HepG2 (cell line): Measurements from ENCODE around the gene FAH. TPM values are rescaled to one million over a fixed set of nuclear protein-coding genes. Genes with fewer than 3 reads are reported as not detected.

Experiments used
- ATAC-seq: fragments of 200-7000 bp; cut with Tn5 transposase; 3 replicates; pipeline ENCODE4 v1.9.1; 2020; ENCODE audit warnings: mild to moderate bottlenecking, moderate library complexity
- BruUV-seq: library from RNA; stranded (reverse); fragments of 400-500 nt; replicated peaks from 2 replicates; lab custom pipeline; 2021; lab: Mats Ljungman, UMichigan
- CTCF ChIA-PET: fragments of 300-600 bp; formaldehyde crosslinking; extraction: SDS; loops from one replicate; lab custom pipeline; 2021; ENCODE audit warnings: low total read pairs, inconsistent platforms, low intra/inter-chr PET ratio; lab: Yijun Ruan, JAX
- POLR2A ChIA-PET: fragments of 350-600 bp; sonication (Branson Sonifier 250); formaldehyde crosslinking; loops from one replicate; lab custom pipeline; 2020; ENCODE audit warnings: antibody characterized with exemption, inconsistent platforms; lab: Yijun Ruan, JAX
- DNase-seq: peaks from one replicate; pipeline ENCODE4 v3.0.0-alpha.2; 2015; ENCODE audit warnings: low spot score
- FAIRE-seq: peaks from 3 replicates; lab custom pipeline; 2011; peaks lifted over from hg19 to GRCh38; lab: Jason Lieb, UNC
- H2AFZ ChIP-seq: one replicate; pipeline ENCODE4 v1.6.1; 2011; ENCODE audit warnings: low read length, inconsistent platforms
- H3K27ac ChIP-seq: fragments of 300-600 bp; 3 replicates; pipeline ENCODE4 v1.8.0; 2011; ENCODE audit warnings: mixed run types, mild to moderate bottlenecking, mixed read lengths, low read length, inconsistent platforms; ENCODE audit not compliant: insufficient read depth; ENCODE audit errors: extremely low read length
- H3K27me3 ChIP-seq, 2 experiments: fragments of 200-600 bp in 1 of 2; 2 replicates in 1 of 2; 3 replicates in 1 of 2; pipeline versions ENCODE4 v1.6.0 to v1.8.0; 2011; ENCODE audit warnings: low read length in 2 of 2, mild to moderate bottlenecking in 2 of 2, moderate library complexity in 2 of 2, inconsistent platforms in 1 of 2; ENCODE audit not compliant: insufficient read depth in 2 of 2, control insufficient read depth in 1 of 2
- H3K36me3 ChIP-seq, 2 experiments: fragments of 200-600 bp in 1 of 2; replicated peaks in 1 of 2; 2 replicates in 1 of 2; 3 replicates in 1 of 2; pipeline versions ENCODE4 v1.5.1 to v1.8.0; 2011; ENCODE audit warnings: low read length in 2 of 2, inconsistent platforms in 1 of 2; ENCODE audit not compliant: insufficient read depth in 2 of 2, control insufficient read depth in 1 of 2
- H3K4me1 ChIP-seq: 2 replicates; pipeline ENCODE4 v1.5.1; 2012; ENCODE audit warnings: low read length, inconsistent platforms; ENCODE audit not compliant: insufficient read depth
- H3K4me2 ChIP-seq: 2 replicates; pipeline ENCODE4 v1.6.0; 2011; ENCODE audit warnings: low read depth, low read length, inconsistent platforms
- H3K4me3 ChIP-seq, 3 experiments: fragments of 200-600 bp in 1 of 3; sonication (generic), shearing (Covaris generic) in 1 of 3; replicated peaks in 1 of 3; 2 replicates each; pipeline ENCODE4 v1.5.1; 2011 to 2016; ENCODE audit warnings: low read length in 3 of 3, inconsistent platforms in 2 of 3, low read depth in 2 of 3, mild to moderate bottlenecking in 2 of 3, control low read depth in 1 of 3, mixed read lengths in 1 of 3; ENCODE audit not compliant: insufficient read depth in 1 of 3
- H3K79me2 ChIP-seq: one replicate; pipeline ENCODE4 v1.6.1; 2011; ENCODE audit warnings: low read length, inconsistent platforms; ENCODE audit not compliant: insufficient read depth
- H3K9ac ChIP-seq: 2 replicates; pipeline ENCODE4 v1.6.0; 2011; ENCODE audit warnings: mild to moderate bottlenecking, low read depth, low read length, inconsistent platforms; ENCODE audit not compliant: insufficient read depth
- H3K9me3 ChIP-seq: 2 replicates; pipeline ENCODE4 v1.5.1; 2012; ENCODE audit warnings: mild to moderate bottlenecking, low read length
- H4K20me1 ChIP-seq: 2 replicates; pipeline ENCODE4 v1.6.0; 2011; ENCODE audit warnings: inconsistent platforms, mild to moderate bottlenecking, low read length, moderate library complexity; ENCODE audit not compliant: insufficient read depth
- BATF2 ChIP-seq: sonication (generic); formaldehyde crosslinking; IDR thresholded peaks from 2 replicates; pipeline ENCODE4 v1.8.0; 2022; ENCODE audit warnings: mild to moderate bottlenecking, missing genetic modification reagents, moderate library complexity
- HNRNPLL ChIP-seq: fragments of 200-400 bp; formaldehyde crosslinking; IDR thresholded peaks from 2 replicates; pipeline ENCODE4 v1.6.1; 2017; ENCODE audit warnings: mild to moderate bottlenecking, low read depth, low read length; ENCODE audit not compliant: poor library complexity, severe bottlenecking
- NPAS2 ChIP-seq: sonication (generic); formaldehyde crosslinking; IDR thresholded peaks from 2 replicates; pipeline ENCODE4 v1.8.0; 2022; ENCODE audit warnings: mild to moderate bottlenecking, missing genetic modification reagents, borderline replicate concordance
- WGBS: methylation state at CpG from one replicate; pipeline ENCODE4 v1.1.6; 2017; ENCODE audit warnings: low lambda C conversion rate; 5-methylcytosine and 5-hydroxymethylcytosine counted together
- in situ Hi-C: cut with HindIII; loops from 2 replicates; pipeline ENCODE4 v1.10.0; 2017; ENCODE audit warnings: low pct_unique_long_range_greater_than_20kb; ENCODE audit not compliant: extremely low pct_ligation_motif_present
- intact Hi-C: fragments of 100-400 bp; cut with micrococcal nuclease; formaldehyde crosslinking; loops from one replicate; pipeline ENCODE4 v1.10.0; 2022; ENCODE audit not compliant: unreplicated experiment
- polyA plus RNA-seq, 8 experiments: library from polyadenylated mRNA; depleted of rRNA in 3 of 8; stranded (reverse) in 7 of 8; unstranded in 1 of 8; fragments of >200 nt; fragmentation: Illumina TruSeq in 4 of 8; extraction: Trizol in 4 of 8; gene quantifications; 2 replicates each; pipeline versions ENCODE4 v1.2.1 to v1.2.3, GENCODE V29; 2011 to 2016; ENCODE audit warnings: low read depth in 4 of 8, missing spikeins in 1 of 8, mixed read lengths in 1 of 8; ENCODE audit not compliant: insufficient read depth in 1 of 8
- total RNA-seq, 5 experiments: library from RNA; depleted of rRNA; stranded (reverse); fragments of >200 nt; fragmentation: Illumina TruSeq; extraction: Trizol; gene quantifications; 2 replicates each; pipeline ENCODE4 v1.2.3, GENCODE V29; 2016; ENCODE audit warnings: low read depth in 1 of 5

The FAH gene
- total and polyA plus RNA-seq, 2 of the 13 experiments (the other 11 are each of a cell fraction or from before 2014, with no cell fraction given) = 36.6 to 75.0 TPM

GRCh38 chr15:80109388-80109787 is 43.4 kb upstream of the FAH start:
- peaks cover 24% of the 10 kb centered on the region for H3K4me1 ChIP-seq
- H2AFZ ChIP-seq = no peak overlapping the region
- no peak overlapping the region for H3K4me3 ChIP-seq
- CTCF ChIA-PET = no interaction called here
- DNase-seq (no peak), FAIRE-seq (no peak), ATAC-seq (no peak)
- intact Hi-C loops = no loop called here
- H4K20me1 ChIP-seq = peaks cover 6% of the 10 kb centered on the region; the same call in 1 of the 2 replicates
- no peak for TF ChIP-seq BATF2 (CRISPR knock-in tag)
- no peak for TF ChIP-seq HNRNPLL
- TF ChIP-seq, all 625 proteins: peak for 0
- Histone ChIP-seq H3K36me3 (no peaks in the 10 kb centered on the region), H3K27me3 (no peaks in the 10 kb centered on the region), H3K9me3 (no peaks in the 10 kb centered on the region), H3K79me2 (peaks cover 45% of the 10 kb centered on the region), H3K27ac (no peak overlapping the region), H3K4me2 (no peak overlapping the region), H3K9ac (no peak overlapping the region)
- POLR2A ChIA-PET = no interaction called here
- in situ Hi-C loops = no loop called here
- 97% methylated on average over 3 of the region's 3 CpGs for WGBS
- BruUV-seq = no TSS peak

GRCh38 chr15:80110920-80111319 is 41.9 kb upstream of the FAH start:
- no peak for FAIRE-seq

More at GRCh38 chr15:80110920-80111319, 41.9 kb upstream of the FAH start:
- ATAC-seq = no peak
- ChIA-PET POLR2A (no interaction called here), CTCF (no interaction called here)
- Histone ChIP-seq H4K20me1 (peaks cover 6% of the 10 kb centered on the region; the same call in 1 of the 2 replicates), H3K4me2 (no peak overlapping the region), H3K9me3 (no peaks in the 10 kb centered on the region), H2AFZ (no peak overlapping the region)
- in situ Hi-C loops (no loop called here), intact Hi-C loops (no loop called here)
- DNase-seq = no peak
- no peak for TF ChIP-seq NPAS2 (CRISPR knock-in tag)
- TF ChIP-seq, all 625 proteins: peak for 0
- Histone ChIP-seq H3K27me3 (no peaks in the 10 kb centered on the region), H3K27ac (no peak overlapping the region), H3K36me3 (no peaks in the 10 kb centered on the region), H3K4me3 (no peak overlapping the region), H3K4me1 (peaks cover 26% of the 10 kb centered on the region), H3K79me2 (peaks cover 42% of the 10 kb centered on the region), H3K9ac (no peak overlapping the region)
- no TSS peak for BruUV-seq
